Measurements from ENCODE around the gene PRND. TPM values are rescaled to one million over a fixed set of nuclear protein-coding genes. Genes with fewer than 3 reads are reported as not detected.
A peak's percentile ranks its signal among the peaks of the same experiment; 100 is the strongest.
"Not testable (repeated sequence)": the region's sequence is repeated elsewhere in the genome, so short reads cannot be mapped to it uniquely, and the experiment has no call there.

Gene PRND
- polyA plus RNA-seq, 12 donors: 31.3 to 142 (median 43.7) TPM

DNA sequence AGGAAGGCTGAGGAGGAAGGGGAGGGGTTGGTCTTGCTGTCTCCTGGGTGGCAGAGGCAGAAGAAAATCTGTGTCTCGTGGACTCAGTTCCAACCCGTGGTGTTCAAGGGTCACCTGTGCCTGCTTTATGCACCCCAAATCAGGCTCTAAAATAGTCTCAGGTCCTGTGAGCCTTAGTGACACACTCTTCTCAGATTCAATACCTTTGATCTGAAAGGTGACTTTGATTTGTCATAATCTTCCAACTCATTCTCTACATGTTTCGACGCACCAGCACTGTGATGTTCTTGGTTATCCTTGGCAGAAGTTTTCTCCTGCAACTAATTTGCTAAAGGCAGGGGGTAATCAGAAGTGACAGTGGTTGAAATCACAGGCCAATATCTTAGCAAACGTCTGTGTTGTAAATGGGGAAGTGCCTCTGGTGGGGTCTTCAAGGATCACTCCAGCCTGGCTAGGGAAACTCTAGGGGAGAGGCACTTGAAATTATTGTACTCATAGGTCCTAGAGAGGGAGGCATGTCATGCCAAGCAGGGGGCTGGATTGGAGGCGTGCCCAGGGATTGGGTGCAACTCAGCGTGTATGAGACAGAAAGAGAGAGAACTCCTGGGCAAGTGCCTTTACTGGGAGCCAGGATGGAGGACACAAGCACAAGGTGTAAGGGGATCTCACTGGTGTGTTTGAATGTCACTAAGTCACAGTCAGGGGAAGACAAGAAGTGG is 19.0 kb upstream of the PRND start:
- no peak for DNase-seq

DNA sequence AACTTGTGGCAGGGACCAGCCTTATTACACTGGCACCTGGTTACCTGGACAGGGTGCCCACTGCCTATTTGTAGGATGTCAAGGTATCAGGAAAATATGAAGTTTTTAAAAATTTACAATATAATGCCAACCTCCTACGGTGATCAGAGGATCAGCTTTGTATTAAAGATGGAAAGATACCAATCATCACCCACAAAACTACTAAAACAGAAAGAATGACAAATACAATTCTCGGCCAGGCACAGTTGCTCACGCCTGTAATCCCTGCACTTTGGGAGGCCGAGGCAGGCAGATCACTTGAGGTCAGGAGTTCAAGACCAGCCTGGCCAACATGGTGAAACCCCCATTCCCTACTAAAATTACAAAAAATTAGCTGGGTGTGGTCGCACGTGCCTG is 18.4 kb upstream of the PRND start:
- no peak for DNase-seq

DNA sequence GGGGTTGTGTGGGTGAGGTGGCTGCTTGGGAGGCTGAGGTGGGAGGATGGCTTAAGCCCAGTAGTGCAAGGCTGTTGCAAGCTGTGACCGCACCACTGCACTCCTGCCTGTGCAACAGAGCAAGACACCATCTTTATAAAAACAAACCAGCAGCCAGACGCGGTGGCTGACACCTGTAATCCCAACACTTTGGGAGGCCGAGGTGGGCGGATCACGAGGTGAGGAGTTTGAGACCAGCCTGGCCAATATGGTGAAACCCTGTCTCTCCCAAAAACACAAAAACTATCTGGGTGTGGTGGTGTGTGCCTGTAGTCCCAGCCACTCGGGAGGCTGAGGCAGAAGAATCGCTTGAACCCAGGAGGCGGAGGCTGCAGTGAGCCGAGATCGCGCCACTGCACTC is 14.8 kb upstream of the PRND start:
- not testable (repeated sequence) for DNase-seq

DNA sequence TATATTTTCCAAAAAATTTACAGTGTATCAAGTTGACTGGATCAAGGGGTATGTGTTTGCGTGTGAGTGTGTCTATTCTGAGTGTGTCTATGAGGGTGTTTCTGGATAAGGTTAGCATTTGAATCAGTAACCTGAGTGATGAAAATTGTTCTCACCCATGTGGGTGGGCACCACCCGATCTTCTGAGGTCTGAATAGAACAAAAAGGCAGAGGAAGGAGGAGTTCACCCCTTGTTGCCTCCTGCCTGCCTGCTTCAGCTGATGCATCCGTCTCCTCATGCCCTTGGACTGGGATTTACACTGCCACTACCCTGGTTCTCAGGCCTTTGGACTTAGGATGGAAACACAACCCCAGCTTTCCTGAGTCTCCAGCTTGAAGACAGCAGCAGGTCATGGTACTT is 13.7 kb upstream of the PRND start:
- DNase-seq: no peak

DNA sequence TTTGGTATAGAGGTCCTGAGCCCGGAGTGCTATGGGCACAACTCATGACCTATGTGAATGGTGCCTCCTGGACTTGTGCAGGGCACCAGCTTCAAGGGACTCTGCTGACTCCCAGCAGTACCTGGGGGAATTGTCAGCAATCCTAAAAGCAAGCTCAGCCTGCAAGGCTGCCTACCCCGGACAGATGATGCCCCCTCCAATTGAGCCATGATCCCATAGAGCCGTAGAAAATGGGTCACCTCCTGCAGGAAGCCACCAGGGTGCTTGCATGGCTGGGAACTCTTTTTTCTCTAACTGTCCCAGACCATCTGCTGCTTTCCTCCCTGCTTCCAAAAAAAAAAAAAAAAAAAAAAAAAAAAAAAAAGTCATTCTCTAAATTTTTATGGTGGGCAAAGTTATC is 12.9 kb upstream of the PRND start:
- no peak for DNase-seq

DNA sequence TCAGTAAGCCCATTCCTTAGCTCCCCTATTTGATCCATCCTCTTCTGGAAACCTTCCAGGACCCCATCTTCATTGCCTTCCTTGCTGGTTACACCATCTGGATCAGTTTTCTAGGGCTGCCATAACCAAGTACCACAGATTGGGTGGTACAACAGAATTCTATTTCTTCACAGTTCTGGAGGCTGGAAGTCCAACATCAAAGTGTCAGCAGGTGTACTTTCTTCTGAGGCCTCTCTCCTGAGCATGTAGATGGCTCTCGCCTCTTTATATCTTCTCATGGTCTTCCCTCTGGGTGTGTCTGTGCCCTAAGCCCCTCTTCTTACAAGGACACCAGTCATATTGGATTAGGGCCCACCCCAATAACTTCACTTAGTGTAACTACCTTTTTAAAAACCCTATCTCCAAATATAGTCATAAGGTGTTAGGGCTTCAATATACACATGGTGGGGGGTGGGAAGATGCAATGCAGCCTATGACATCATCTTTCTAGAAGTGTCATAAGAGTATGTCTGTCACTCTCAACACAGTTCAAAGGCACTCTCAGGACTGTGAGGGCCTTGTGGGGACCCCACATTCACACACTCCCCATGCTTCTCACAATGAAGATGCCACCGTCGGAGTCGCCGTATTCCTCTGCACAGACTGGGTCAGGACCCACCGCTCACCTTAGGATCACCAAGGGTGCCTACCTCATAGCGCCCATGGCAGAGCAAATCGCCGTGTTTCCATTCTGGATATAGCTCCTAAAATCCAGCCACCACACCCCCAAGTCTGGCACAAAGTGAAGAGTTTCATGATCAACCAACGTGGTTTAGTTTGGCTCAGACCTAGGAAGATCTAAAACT is 12.2 kb upstream of the PRND start:
- DNase-seq: no peak

DNA sequence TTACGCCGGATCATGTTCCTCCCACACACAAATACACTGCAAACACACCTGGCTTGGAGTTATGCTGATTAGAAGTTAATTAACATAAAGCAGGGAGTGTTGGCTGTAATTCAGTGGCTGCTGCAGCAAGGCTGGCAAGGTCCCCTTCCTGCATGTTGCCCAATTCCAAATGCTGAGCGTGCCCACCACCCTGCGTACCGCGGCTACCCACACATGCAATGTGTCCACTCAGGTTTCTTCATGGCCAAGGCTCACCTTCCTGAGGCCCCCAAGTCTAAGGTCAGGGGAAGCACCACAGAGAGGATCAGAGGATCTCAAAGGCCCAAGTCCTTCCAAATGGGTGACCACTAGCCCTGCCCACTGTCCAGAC is 11.6 kb upstream of the PRND start:
- DNase-seq: no peak

DNA sequence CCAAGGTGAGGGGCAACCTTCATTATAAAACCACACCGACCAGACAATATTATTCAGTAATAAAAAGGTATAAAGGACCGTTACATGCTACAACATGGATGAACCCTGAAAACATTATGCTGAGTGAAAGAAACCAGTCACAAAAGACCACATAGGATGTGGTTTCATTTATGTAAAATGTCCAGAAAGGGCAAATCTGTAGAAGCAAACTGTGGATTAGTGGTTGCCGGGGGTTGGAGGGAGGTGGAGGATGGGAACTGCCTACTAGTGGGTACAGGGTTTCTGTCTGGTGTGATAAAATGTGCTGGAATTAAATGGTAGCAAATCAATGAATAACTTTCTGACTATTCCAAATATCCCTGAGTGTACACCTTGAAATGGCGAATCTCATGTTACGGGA is 10.2 kb upstream of the PRND start:
- DNase-seq: no peak

DNA sequence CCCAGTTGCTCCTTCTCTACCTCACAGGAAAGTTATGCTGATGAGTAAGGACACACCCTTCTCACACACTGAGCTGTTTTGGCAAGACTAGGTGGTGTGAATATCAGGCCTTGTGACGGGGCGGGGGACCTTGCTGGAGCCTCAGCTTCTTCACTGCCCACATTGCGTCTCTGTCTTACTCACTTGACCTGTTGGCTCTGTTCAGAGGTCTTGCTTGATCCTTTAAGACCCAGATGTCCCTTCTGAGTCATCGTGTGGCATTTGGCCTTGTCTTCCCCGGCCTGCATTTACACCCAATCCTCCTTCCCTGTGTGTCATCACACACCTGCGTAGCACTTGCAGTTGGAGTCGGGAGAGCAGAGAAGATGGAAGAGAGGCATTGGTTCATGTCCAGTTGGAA is 8.3 kb upstream of the PRND start:
- no peak for DNase-seq

DNA sequence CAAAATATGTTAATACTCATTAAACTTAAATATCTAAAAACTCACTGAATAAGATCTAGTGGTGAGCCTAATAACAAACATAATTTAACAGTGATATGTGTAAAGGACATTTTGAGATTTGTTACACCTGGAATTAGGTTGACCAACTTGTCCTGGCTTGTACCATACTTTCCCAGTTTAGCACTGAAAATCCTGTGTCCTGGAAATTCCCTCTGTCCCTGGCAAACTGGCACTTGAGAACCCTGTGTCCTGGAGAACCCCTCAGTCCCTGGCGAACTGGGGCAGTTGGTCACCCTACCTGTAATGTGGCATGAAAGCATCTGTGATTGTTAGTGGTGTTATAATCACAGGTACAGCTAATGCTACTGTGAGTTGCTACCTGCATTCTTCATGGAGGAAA is 6.9 kb upstream of the PRND start:
- no peak for DNase-seq

DNA sequence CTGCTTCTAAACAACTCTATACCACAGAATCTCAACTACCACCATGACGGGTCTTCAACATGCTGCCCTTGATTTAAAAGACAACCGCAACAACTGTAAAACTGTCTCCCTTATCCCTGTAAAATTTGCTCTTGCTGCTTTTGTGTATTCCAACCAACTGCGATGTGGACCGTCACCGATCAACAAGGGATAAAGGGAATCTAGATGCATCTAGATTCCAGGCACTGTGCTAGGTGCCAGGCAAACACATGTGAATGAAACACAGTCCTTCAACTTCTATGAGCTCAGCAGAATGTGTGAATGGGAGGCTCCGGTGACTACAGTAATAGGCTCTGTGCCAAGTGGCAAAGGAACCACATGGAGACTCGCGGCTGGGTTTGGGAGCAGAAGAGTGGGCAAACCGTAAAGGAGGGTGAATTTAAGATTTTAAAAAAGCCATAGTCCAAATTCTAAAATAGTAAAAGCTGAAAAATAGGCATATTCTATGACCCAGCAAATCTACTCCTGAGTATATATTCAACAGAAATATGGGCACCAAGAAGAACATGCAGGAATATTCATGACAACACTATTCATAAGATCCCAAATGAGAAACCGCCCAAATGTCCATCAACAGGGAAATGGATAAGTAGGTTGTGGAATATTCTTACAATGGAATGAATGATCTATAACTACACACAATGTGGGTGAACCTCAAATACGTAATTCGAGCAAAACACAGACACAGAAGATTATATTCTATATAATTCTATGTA is 3.7 kb upstream of the PRND start:
- DNase-seq: no peak

DNA sequence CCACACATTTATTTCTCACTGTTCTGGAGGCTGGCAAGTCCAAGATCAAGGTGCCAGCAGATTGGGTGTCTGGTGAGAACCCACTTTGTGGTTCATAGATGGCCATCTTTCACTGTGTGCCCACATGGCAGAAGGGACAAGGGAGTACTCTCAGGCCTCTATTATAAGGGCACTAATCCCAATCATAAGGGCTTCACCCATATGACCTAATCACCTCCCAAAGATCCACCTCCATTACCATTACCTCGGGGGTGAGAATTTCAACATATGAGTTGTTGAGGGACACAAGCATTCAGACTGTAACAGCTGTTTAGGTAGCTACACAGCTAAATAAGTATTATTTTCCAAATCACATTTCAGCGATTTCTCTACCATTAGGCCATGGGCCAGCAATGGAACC is 2.5 kb upstream of the PRND start:
- DNase-seq: no peak

DNA sequence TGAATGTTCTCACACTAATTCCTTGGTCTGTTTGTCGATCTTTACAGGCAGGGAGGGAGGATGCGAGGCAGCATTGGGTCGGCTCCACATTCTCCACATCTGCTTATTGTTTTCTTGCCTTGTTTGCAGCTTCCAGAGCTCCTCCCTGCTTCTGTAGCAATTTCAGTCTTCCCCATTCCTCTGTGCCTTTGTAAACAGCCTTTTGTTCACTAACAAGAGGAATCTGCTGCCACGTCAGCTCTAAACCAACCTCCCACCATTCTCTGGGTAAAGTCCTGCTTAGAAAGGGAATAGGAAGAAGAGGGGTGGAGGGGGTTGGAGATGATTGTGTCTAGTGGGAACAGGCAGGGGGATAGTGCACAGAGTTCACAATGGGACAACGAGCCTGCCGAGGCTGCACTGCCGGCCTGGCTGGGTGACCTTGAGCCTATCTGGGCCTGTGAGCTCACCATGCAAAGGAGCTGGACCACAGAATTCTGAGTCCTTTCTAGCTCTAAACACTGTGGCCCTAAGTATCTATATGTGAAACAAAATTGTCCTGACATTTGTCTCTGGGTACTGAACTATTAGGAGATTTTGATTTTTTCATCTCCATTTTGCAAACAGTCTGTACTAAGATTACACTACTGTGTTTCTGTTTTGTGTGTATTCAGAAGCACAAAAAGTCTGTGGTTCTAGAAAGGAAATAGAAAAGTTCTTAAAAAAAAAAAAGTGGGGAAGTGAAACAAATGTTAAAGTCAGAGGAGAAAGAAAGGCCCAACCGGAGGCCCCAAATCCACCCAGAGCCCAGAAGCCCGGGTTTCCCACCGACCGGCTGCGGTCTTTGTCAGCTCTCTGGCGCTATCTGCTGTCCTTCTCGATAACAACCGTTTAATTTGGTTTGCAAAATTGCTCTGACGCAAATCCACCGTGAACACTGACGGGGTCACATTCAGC is 1.4 kb upstream of the PRND start:
- peak; percentile 81 for DNase-seq

DNA sequence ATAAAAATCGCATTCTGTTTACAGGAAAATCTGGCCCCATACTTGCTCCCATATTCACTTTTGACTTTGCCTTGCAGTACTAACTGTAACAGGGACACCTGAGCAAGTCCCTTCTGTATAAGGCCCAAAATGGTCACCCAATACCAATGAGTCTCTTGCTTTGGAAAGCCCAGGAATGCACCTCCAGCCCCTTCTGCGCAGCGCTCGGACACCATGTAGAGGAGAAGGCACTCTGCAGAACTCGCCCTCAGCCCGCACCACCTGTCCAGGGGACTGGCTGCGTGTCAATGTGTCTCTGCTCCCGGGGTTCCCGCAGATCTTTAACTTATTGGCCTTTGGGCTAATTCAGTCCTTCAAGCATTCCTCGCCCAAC is 746 bp upstream of the PRND start:
- no peak for DNase-seq

DNA sequence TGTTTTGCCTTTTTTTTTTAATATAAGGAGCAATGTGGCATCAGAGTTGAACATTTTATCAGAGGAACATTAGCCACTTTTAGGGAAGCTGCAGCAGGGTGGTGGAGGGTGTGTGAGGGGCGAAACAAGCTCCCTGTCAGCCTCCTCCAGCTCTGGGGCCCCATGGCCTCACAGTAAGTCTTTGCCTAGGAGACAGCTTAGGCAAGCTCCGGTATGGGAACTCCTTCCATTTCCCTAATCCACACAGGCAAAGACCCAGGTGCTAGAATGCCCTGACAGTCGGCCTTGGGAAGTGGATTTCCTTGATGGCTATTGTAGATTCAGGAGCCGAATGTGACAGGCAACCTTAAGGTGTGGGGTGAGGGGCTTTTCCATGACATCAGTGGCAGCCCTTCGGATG is 862 bp downstream of the PRND start:
- no peak for DNase-seq

DNA sequence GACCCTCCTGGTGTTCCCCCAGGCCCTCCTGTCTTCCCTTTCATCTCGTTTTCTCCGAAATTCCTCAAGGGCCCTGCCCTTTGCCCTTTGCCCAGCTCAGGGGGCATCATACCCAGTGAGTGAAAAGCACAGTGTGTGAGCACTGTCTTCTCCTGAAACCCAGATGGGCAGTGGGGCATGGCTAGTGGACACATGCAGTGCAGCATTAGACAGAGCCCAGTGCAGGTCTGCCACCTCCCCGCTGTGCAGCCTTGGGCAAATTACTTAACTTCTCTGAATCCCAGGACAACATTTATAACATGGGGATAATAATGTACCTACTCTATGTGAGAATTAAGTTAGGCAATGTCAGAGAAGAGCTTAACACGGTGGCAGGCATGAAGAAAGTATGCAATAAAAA is 1.3 kb downstream of the PRND start:
- DNase-seq: no peak

DNA sequence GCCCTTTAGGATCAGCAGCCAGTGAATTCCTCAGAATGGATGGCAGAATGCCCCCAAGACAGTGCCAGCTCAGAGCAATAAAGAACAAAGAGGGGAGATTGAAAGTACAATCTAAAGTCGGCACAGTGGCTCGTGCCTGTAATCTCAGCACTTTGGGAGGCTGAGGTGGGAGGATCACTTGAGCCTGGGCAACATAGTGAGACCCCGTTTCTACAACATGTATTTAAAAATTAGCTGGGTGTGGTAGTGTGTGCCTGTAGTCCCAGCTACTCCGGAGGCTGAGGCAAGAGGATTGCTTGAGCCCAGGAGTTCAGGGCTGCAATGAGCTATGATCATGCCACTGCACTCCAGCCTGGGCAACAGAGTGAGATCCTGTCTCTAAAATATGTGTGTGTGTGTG is 1.8 kb downstream of the PRND start:
- DNase-seq: not testable (repeated sequence)

DNA sequence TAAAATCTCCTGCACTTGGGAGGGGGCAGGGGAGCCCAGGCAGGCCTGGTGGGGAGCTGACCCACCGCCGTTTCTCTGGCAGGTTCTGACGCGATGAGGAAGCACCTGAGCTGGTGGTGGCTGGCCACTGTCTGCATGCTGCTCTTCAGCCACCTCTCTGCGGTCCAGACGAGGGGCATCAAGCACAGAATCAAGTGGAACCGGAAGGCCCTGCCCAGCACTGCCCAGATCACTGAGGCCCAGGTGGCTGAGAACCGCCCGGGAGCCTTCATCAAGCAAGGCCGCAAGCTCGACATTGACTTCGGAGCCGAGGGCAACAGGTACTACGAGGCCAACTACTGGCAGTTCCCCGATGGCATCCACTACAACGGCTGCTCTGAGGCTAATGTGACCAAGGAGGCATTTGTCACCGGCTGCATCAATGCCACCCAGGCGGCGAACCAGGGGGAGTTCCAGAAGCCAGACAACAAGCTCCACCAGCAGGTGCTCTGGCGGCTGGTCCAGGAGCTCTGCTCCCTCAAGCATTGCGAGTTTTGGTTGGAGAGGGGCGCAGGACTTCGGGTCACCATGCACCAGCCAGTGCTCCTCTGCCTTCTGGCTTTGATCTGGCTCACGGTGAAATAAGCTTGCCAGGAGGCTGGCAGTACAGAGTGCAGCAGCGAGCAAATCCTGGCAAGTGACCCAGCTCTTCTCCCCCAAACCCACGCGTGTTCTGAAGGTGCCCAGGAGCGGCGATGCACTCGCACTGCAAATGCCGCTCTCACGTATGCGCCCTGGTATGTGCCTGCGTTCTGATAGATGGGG is 3.0 kb downstream of the PRND start:
- no peak for DNase-seq

DNA sequence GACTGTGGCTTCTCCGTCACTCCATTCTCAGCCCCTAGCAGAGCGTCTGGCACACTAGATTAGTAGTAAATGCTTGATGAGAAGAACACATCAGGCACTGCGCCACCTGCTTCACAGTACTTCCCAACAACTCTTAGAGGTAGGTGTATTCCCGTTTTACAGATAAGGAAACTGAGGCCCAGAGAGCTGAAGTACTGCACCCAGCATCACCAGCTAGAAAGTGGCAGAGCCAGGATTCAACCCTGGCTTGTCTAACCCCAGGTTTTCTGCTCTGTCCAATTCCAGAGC is 3.5 kb downstream of the PRND start:
- no peak for DNase-seq

DNA sequence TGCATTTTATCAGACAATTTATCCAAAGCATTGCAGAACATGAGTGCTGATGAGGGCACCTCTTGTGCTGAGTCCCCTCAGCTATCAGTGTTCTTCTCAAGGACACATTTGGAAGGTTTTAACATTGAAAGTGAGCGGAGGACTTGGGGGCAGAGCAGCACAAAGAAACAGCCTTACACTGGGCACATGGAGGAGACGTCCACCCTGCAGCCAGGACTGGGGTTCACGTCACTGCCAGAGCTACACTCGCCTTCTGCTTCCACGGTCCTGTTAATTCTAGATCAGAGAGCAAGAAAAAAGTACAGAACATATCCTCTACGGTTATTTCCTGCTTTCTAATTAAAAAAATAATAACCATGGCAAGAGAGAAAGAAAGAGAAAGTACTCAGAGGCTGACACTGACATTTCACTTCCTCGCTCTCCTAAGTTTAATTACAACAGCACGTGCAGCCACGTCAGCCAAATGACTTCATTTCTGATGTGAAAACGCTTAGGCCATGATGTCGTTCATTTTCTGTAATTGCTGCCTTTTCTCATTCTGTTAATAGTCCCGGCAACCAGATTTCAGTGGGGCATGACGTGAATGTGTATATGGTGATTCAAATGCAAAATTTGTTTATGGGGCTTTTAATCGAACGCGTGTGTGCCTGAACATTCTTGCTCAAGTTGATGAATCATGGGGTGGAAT is 5.1 kb downstream of the PRND start:
- DNase-seq: no peak

Data from muscle of arm (tissue), 12 donors.